CD4-positive, alpha-beta T cell treated with Interleukin-17A for 4 hours (primary cell): ENCODE measurements around the gene TTC16.

Experiments
- DNase-seq: peaks from one replicate; pipeline ENCODE4 v3.0.0-alpha.2; 2020; ENCODE audit warnings: mixed read lengths

Gene TTC16, protein sequence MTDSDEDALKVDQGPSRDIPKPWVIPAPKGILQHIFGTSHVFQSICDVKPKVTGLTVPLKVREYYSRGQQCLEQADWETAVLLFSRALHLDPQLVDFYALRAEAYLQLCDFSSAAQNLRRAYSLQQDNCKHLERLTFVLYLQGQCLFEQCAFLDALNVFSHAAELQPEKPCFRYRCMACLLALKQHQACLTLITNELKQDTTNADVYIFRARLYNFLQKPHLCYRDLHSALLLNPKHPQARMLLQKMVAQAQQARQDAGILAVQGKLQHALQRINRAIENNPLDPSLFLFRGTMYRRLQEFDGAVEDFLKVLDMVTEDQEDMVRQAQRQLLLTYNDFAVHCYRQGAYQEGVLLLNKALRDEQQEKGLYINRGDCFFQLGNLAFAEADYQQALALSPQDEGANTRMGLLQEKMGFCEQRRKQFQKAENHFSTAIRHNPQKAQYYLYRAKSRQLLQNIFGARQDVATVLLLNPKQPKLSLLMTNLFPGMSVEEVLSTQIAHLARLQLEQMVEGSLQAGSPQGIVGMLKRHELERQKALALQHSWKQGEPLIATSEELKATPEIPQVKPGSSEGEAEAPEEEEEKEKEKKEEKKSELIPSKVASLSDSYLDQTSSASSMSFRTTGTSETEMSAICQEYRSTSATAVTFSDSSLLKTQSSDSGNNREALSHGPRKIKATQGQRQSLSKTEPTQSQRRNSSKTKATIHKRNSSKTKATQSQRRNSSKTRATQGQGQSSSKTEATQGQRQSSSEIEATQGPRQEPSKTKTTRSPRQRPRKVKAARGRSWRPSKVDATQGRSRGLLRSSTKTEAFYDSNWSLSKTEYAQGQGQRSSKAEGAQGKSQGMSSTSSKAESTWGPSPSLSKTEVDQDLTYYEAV

DNA sequence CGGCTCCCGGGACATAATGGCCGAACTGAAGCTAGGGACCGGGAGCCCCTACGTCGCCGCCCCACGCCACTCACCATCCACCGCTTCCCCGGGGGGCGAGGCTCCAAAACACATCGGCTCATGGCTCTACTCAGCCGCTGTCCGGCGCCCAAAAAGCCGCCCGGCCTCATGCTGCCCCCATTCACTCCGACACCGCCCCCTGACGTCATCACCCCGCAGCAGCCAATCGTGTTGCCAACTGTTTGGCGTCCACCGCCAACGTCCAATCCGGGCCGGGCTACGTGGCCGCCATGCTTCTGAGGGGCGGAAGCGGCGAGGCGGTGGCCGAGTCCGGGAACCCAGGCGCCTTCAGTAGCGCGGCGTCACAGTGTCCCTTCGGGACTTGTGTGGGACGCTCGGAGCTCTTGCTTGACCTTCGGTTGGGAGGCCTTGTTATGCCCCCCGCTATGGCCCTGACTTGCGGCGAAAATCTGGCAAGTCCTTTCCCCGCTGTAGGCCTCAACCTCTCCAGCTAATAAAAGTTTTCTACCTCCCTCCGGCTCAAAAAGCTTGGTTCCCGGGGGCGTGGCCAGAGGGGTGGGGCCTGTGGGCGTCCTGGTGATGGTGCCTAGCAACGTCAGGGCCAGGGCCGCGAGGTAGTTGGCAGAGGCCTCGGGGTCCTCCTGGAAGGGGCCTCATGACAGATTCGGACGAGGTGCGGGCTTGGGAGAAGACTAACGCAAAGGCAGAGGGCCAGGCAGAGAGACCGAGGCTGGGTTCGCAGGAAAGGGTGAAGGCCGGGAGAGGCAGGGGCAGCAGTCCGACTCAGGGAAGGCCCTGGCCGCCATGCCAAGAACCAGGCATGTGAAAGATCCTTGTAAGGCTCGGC is at the start of gene TTC16, which contains the start of gene PTRH1:
Gene TTC16 (plus strand): TSS at position 610 of the 868 bp plus-strand sequence. CDS start 67 bp downstream, at position 677.
Gene PTRH1 (minus strand): TSS at position 194 of the 868 bp plus-strand sequence. CDS start 24 bp downstream, at position 170.
- DNase-seq: peak; percentile 99

DNA sequence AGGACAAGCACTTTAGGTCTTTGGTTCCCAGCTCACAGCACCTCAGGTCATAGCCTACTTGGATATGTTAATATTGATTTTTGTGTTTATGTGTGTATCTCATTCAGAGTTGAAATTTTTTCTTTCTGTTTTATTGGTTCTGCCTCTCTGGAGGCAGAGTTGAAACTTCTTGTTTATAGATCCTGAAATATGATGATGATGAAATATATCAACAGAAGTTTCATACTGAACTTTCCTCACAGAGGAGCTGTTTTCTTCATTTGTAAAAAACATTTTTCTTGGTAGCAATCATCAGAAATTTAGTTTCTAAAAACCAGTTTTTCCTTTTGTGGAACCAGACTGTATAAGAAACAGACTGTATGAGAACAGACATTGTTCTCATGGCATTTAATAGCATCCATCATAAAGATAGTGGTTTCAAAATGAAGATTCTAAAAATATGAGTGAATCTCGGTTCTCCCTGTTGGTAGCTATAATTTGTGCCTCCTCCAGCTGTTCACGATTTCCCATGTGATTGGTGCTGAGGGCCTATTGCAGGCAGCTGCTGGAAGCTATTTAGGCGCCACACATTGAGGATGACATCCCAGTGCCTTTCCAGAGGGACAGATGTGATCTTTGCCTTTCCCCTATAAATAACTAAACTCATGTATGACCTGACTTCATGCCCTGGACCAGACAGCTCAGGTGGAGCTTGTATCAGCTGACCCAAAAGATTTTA is 48.6 kb upstream of the TTC16 start:
- no peak for DNase-seq

DNA sequence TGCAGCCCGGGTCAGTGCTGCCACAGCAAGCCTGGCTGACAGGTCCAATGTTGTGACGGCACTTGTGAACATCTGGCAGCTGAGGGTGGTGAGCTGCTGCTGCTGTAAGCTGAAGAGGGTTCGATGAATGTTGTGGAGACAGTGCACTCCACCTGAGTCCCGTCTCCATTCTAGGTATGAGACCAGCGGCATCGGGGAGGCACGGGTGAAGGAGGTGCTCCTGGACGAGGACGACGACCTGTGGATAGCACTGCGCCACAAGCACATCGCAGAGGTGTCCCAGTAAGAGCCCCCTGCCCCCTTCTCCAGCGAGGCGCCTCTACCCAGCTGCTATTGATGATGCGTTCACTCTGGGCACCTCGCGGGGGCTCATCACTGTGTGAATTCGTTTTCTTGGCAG is 48.0 kb upstream of the TTC16 start:
- no peak for DNase-seq

DNA sequence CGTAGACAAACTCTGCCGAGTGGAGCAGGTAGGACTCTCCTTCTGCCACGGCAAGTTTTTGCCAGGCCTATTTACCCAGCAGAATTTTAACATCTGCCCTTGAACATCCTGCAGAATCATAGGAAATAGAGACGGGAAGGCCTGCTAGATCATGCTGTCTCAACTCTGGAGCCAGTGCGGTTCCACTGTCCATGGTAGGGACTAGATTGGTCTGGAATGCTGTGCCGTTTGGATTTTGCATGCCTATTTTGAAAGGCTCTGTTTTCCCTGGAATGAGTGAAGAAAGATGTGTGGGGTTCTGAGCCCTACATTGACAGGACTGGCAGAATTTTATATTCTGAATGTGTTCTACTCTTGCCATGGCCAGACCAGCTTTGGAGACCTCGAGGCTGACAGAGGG is 42.6 kb upstream of the TTC16 start:
- no peak for DNase-seq

DNA sequence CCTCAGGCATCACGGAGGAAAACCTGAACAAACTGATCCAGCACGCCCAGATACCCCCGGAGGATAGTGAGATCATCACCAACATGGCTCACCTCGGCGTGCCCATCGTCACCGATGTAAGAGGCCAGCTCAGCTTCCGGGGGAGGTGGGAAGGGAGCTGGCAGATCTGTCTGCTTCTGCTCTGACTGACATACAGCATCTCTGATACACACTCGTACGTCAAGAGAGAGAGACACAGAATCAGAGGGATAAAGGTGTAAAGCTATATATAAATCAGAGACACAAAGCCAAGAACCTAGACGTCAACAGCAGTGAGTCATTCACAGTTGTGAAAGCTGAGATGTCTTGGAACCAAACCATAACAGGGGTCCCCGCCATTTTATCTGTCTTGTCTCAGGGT is 39.2 kb upstream of the TTC16 start:
- no peak for DNase-seq

DNA sequence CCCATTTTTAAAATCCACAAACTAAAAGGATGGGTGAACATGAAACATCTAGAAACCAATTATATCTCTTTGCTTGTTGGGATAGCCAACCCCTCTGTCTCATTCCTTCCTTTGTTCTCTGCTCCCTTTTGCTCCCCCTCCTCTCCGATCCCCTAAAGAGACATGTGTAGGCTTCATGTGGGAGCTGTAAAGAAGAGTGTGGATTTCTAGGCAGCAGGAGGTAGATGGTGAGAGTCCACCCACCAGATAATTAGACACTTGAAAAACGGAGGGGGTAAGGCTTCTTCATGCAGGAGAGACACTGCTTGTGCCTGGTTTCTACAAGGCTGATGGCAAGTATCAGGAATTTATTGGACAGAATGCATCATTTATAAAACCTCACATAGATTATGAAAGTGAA is 36.4 kb upstream of the TTC16 start:
- no peak for DNase-seq

DNA sequence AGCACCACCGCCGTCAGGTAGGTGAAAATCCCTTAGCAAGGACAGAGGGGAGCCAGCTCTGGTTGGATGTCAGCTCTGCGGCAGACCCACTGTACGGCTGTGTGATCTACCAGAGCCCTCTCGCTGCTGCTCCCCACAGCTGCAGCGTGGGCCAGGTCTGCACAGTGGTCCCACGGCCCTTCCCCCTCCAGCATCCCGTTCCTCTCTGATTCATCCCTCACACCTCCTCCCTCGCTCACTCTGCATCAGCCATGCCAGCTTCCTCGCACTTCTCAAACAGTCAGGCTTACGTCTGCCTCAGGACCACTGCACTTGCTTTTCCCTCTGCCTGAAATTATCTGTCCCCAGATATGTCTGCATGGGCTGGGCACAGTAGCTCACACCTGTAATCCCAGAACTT is 35.7 kb upstream of the TTC16 start:
- no peak for DNase-seq

DNA sequence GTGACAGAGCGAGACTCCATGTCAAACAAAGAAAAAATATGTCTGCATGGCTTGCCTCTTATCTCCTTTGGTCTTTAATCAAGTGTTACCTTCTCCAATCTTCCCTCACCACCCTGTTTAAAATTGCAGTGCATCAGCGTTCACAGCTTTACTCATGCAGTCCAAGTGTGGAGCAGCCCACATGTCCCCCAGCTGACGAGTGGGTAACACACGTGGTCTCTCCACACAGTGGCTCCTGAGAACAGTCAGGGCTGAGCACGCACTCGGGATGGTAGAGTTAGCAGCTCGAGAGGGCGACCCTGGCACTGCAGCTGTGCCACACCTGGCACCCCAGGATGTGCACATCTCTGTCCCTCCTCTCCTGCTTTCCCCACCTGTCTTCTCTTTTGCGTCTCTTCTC is 35.0 kb upstream of the TTC16 start:
- DNase-seq: no peak

DNA sequence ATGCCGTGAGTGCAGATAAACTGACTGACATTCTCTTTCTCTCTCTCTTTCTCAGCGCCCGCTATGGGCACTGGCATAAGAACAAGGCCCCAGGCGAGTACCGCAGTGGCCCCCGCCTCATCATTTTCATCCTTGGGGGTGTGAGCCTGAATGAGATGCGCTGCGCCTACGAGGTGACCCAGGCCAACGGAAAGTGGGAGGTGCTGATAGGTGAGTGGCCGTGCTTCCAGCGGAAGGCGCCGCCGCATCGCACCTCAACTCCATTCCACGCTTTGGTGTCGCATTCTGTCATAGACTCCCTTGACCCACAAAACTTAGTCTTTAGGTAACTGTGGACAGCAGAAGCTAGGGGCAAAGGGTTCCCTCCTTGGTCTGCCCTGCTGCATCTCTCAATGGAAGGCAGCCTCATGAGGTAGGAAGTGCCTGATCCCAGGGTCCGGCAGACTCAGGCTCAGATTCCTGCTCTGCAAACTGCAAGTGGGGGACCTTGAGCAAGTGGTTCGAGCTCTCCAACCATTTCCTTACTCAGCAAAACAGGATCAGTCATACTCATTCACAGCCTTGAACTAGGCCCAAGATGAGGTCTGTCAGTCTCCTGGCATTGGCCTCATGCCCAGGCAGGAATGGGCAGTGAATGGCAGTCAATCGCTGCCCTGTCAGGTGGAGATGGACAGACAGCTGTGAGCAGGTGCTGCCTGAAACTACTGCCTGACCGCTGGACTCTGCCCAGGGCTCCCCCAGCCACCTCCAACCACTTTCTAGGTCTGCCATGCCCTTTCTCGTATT is 33.3 kb upstream of the TTC16 start:
- DNase-seq: no peak

DNA sequence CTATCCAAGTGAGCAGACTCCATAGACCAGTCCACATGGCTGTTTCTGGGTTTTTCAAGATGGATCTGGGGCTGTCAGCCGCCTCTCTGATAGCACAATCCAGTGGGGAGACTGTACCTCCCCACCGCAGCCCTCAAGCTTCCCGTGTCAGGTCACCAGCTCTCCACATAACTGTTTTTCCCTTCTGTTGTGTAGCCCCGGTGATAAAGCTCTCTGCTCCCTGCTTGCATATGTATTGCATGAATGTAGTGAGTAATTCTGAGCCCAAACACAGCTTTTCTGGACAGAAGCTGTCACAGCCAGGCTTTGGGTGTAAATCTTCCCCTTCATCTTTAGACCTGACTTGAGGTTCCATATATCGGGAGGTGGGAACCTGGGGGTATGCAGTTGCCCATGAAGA is 32.2 kb upstream of the TTC16 start:
- no peak for DNase-seq

DNA sequence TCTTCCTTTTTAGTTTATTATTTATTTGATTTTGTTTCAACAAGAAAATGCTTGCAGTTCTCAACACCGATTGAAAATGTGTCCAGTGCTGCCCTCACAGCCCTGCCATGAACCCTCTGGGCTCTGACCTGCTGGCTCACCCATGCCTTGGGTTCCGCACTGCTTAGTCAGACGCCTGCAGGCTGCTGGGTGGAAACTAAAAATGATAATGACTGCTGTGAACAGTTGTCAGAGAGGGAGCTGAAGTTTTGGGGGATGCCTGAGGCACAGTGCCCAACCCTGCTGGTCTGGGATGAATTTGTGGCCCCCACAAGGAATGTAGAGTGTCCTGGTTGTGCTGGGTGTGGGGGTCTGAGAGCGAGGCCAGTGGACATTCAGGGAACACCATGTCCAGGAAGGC is 31.3 kb upstream of the TTC16 start:
- no peak for DNase-seq

DNA sequence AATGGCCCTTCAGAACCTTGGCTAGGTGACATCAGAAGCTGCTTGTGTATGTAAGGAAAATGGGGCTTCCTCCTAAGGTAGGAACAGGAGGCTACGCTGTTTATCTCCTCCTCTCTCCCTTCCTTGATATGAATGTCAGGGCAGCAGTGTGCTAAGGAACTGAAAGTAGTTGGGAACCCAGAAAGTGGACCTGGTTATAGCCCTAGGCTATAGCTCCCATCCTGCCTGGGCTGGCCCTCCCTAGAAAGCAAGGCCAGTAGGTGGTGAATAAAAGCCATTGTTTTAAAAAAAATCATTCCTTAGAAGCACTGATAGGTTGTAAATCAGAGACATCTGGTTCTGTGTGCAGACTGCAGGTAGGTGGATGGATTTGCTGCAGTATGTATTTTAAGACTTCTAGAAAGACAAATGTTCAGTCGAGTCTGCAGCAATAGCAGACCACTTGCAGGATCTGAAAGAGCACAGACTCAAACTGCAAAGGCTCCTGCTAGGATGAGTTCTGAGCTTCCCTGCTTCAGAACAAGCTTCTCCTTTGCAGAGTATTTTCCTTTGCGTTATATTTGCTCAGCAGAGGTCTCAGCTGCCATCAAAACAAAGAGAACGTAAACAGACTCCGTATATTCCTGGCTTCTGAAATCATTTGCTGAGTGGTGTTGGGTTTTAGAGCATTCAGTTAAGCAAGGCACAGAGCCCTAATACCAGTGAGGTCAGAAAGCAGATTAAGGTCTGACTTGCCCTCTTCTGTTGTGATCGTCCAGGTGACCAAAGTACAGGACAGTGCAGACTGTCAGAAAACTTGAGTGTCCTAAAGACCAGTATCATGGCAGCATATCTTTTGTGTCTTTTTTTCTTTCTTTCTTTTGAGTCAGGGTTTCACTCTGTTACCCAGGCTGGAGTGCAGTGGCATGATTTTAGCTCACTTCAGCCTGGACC is 29.2 kb upstream of the TTC16 start:
- DNase-seq: no peak

DNA sequence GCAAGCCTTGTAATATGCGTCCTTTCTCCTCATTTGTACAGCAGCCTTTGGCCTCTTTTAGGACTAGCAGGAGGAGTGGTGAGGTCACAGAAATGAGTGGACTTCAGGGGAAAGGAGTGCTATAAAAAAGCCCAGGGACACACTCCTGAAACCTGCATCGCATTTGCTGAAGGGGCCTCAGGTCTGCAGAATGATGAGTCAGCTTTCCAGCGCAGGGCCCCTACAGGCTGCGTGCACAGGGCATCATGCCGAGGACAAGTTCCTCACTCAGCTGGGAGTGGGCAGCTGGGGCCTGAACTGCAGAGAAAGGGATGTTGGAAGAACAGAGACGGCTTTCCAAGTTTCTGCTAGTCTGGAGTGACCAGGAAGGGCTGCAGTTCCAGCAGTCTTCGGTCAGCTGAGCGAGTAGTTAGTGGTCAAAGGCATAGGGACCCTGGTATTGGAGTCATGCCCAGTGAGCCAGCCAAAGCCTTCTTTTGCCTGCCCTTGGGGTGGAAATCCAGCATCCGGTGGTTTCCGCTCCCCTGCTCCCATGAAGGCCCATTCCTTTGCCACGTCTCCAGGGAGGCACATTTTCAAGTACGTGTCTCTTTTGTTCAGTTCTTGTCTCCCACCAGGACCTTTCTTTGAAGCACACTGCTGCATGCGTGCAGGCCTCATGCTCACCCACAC is 26.4 kb upstream of the TTC16 start:
- no peak for DNase-seq

DNA sequence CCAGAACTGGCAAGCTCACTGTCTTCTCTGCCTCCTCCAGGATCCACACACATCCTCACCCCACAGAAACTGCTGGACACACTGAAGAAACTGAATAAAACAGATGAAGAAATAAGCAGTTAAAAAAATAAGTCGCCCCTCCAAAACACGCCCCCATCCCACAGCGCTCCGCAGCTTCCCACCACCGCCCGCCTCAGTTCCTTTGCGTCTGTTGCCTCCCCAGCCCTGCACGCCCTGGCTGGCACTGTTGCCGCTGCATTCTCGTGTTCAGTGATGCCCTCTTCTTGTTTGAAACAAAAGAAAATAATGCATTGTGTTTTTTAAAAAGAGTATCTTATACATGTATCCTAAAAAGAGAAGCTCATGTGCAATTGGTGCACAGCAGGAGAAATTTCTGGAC is 25.1 kb upstream of the TTC16 start:
- DNase-seq: no peak

DNA sequence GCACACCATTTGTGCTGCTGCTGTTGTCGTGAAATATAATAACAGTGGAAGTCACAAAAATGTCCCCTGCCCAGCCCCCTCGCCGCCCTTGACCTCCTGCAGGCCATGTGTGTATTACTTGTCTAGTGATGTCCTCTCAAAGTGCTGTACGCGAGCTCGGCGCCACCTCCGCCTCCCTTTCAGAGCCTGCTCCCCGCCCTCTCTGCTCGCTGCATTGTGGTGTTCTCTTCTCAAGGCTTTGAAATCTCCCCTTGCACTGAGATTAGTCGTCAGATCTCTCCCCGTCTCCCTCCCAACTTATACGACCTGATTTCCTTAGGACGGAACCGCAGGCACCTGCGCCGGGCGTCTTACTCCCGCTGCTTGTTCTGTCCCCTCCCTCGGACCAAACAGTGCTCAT is 23.8 kb upstream of the TTC16 start:
- DNase-seq: no peak

DNA sequence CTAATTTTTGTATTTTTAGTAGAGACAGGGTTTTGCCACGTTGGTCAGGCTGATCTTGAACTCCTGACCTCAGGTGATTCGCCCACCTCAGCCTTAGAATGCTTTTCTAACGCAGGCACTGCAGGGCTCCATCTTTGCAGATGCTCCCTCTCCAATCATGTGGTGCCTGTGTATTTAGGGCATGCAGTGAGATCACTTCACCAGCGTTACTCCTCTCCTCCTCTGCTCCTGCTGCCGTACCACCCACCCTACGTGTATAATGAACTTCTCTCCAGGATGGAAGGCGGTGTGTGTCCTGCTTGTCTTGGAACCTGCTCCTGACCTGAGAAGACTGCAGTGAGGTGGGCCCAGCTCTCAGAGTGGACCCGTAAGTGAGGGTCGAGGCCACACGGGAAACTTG is 22.7 kb upstream of the TTC16 start:
- no peak for DNase-seq

DNA sequence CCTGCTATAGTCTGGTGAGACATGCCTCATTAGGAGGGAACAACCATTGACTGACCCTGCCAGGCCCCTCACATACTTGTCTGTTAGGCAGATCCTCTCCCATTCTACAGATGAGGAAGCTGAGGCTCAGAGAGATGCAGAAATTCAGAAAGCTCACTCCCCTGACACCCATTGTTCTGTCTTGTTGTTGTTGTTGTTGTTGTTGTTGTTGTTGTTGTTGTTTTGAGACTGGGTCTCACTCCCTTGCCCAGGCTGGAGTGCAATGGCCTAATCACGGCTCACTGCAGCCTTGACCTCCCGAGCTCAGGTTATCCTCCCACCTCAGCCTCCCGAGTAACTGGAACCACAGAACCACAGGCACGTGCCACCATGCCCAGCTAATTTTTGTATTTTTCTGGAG is 22.2 kb upstream of the TTC16 start:
- no peak for DNase-seq

DNA sequence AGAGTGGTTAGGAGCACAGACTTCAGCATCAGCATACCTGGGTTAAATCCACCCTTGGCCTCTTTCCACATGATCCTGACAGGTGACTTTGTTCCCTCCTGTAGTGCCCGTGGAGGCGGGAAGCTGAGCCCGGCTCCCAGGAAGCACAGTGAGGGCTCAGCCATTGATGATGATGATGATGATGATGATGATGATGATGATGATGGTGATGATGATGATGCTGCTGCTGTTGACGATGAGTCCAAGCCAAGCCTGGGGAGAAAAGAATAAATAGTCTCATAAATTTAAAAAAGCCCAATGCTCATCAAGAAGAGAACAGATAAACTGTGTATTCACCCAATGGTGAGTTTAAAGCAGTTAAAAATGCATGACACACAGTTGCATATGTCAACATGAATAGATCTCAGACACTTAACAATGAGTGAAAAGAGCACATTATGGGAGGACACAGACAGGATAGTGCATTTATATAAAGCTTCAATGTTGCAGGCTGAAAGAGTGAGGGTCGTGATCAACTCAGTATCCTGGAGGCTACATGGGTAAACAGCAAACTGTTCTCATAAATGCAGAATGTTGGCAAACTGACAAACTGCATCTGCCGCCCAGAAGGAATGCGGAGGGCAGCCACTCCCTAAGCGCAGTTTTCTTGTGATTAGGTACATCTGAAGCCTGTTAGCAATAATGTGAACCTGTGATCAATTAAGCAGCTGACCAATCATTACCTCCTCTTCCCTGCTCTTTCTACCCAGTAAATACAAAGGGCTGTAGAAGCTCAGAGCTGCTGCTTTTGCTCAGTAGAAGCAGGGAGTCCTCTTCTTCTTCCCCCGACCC is 20.8 kb upstream of the TTC16 start:
- no peak for DNase-seq

DNA sequence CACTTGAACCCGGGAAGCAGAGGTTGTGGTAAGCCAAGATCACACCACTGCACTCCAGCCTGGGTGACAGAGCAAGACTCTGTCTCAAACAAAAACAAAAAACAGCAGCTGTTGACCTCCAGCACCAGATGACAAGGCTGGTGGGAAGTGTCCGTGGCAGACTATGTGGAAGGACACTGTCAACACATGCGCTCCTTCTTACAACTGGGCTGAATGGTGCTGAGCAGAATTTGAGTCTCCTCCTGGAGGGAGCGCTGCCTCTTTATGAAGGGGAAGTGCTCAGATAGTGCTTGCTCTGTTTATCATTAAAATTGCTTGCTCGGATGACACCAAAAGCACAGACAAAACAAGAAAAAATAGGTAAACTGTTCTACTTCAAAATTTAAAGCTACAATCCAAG is 18.3 kb upstream of the TTC16 start:
- no peak for DNase-seq
